Measurements from ENCODE around the gene GPSM1.

Gene GPSM1

GRCh38 chr9:136342181-136343120, 15.1 kb downstream of the GPSM1 start:
- TF ChIP-seq YY1 (IDR thresholded peaks at IDR 0.05; ENCODE audit: low read depth) = no peak
- no peak for TF ChIP-seq TEAD4 (IDR thresholded peaks at IDR 0.05)
- no peak for TF ChIP-seq TAF1 (IDR thresholded peaks at IDR 0.05; ENCODE audit: low read depth)
- no peak for TF ChIP-seq MAX (IDR thresholded peaks at IDR 0.05)
- TF ChIP-seq ZBTB7A (IDR thresholded peaks at IDR 0.05; ENCODE audit: low read depth) = peak; percentile 80; the same call in 1 of the 2 replicates
- TF ChIP-seq EGR1 (IDR thresholded peaks at IDR 0.05) = peak; percentile 77

- TF ChIP-seq EP300 (IDR thresholded peaks at IDR 0.05; ENCODE audit: borderline replicate concordance) (no peak), YY1 (IDR thresholded peaks at IDR 0.05; ENCODE audit: low read depth) (no peak)
Observed at GRCh38 chr9:136343121-136343883, 16.0 kb downstream of the GPSM1 start.

- TF ChIP-seq RAD21 (IDR thresholded peaks at IDR 0.05; ENCODE audit: low read depth) (no peak), NFIC (IDR thresholded peaks at IDR 0.05) (no peak), YY1 (IDR thresholded peaks at IDR 0.05; ENCODE audit: low read depth) (no peak), FOXM1 (IDR thresholded peaks at IDR 0.05; ENCODE audit: borderline replicate concordance, low read depth) (no peak), MAX (IDR thresholded peaks at IDR 0.05) (no peak), TAF1 (IDR thresholded peaks at IDR 0.05; ENCODE audit: low read depth) (no peak), CEBPB (IDR thresholded peaks at IDR 0.05) (no peak), TCF12 (IDR thresholded peaks at IDR 0.05; ENCODE audit: low read depth) (no peak)
Observed at GRCh38 chr9:136343884-136344269, 16.5 kb downstream of the GPSM1 start.

- TF ChIP-seq CEBPB (IDR thresholded peaks at IDR 0.05) = no peak
- TF ChIP-seq TEAD4 (IDR thresholded peaks at IDR 0.05) = no peak
- TF ChIP-seq MAX (IDR thresholded peaks at IDR 0.05) = no peak
- no peak for TF ChIP-seq EGR1 (IDR thresholded peaks at IDR 0.05)
- TF ChIP-seq REST (IDR thresholded peaks at IDR 0.05; ENCODE audit: low read depth) = no peak
- no peak for TF ChIP-seq RAD21 (IDR thresholded peaks at IDR 0.05; ENCODE audit: low read depth)
Observed at GRCh38 chr9:136344544-136345280, 17.4 kb downstream of the GPSM1 start.

- TF ChIP-seq REST (IDR thresholded peaks at IDR 0.05; ENCODE audit: low read depth) (no peak), EP300 (IDR thresholded peaks at IDR 0.05; ENCODE audit: borderline replicate concordance) (no peak), FOXM1 (IDR thresholded peaks at IDR 0.05; ENCODE audit: borderline replicate concordance, low read depth) (no peak), RAD21 (IDR thresholded peaks at IDR 0.05; ENCODE audit: low read depth) (peak; percentile 55; the same call in 1 of the 2 replicates), TEAD4 (IDR thresholded peaks at IDR 0.05) (no peak), USF1 (IDR thresholded peaks at IDR 0.05) (no peak), TCF12 (IDR thresholded peaks at IDR 0.05; ENCODE audit: low read depth) (no peak)
Observed at GRCh38 chr9:136345281-136346156, 18.2 kb downstream of the GPSM1 start.
